Measurements from ENCODE around the gene SUMF1.

SUMF1 gene

GRCh38 chr3:4497005-4497692 is 30.1 kb upstream of the SUMF1 start:
- no peak for DNase-seq

GRCh38 chr3:4496087-4496452 is 29.0 kb upstream of the SUMF1 start:
- DNase-seq, result no peak

GRCh38 chr3:4495294-4496086 is 28.4 kb upstream of the SUMF1 start:
- no peak for DNase-seq

GRCh38 chr3:4494895-4495264 is 27.8 kb upstream of the SUMF1 start:
- DNase-seq, result no peak

GRCh38 chr3:4493941-4494894 is 27.1 kb upstream of the SUMF1 start:
- DNase-seq, result no peak

GRCh38 chr3:4493014-4493940 is 26.2 kb upstream of the SUMF1 start, which contains the start of gene ITPR1:
Gene ITPR1 (plus strand): TSS chr3:4493348. CDS start chr3:4516492, 23,144 bp downstream.
- DNase-seq, result peak; percentile 96 to 98

- peak; percentile 51 to 60 for DNase-seq
These were observed 25.3 kb upstream of the SUMF1 start for GRCh38 chr3:4492208-4493013.

- DNase-seq, result no peak
These were observed 24.8 kb upstream of the SUMF1 start for GRCh38 chr3:4491855-4492207.

GRCh38 chr3:4478261-4478660 is 11.2 kb upstream of the SUMF1 start:
- no peak for DNase-seq

GRCh38 chr3:4476496-4476895 is 9.4 kb upstream of the SUMF1 start:
- DNase-seq, result no peak

- no peak for DNase-seq
These were observed 8.7 kb upstream of the SUMF1 start for GRCh38 chr3:4475804-4476203.

- peak in 1 of 2 experiments; percentile 13 for DNase-seq
These were observed 7.8 kb upstream of the SUMF1 start for GRCh38 chr3:4474683-4475490.

GRCh38 chr3:4472766-4473165 is 5.7 kb upstream of the SUMF1 start:
- no peak for DNase-seq

- no peak for DNase-seq
These were observed 5.2 kb upstream of the SUMF1 start for GRCh38 chr3:4472312-4472711.

GRCh38 chr3:4471907-4472306 is 4.8 kb upstream of the SUMF1 start:
- DNase-seq, result no peak

- DNase-seq, result no peak
These were observed 426 bp upstream of the SUMF1 start for GRCh38 chr3:4467522-4467867.

GRCh38 chr3:4464576-4464975 is 2.5 kb downstream of the SUMF1 start:
- DNase-seq, result no peak

- DNase-seq, result no peak
These were observed 4.6 kb downstream of the SUMF1 start for GRCh38 chr3:4462369-4463040.

- no peak for DNase-seq
These were observed 5.5 kb downstream of the SUMF1 start for GRCh38 chr3:4461468-4462090.

- no peak for DNase-seq
These were observed 6.7 kb downstream of the SUMF1 start for GRCh38 chr3:4460334-4460733.

All from SHP77 (cell line).